H9 (cell line): ENCODE measurements around the gene RAP1B. TPM values are rescaled to one million over a fixed set of nuclear protein-coding genes. Genes with fewer than 3 reads are reported as not detected.

Experiments used
- DNase-seq: peaks from one replicate; pipeline ENCODE4 v3.0.0-alpha.2; 2017
- H2AFZ ChIP-seq: one replicate; pipeline ENCODE4 v1.6.1; 2013; ENCODE audit warnings: mild to moderate bottlenecking, low read length, control low read depth, moderate library complexity
- H2AK5ac ChIP-seq: 2 replicates; pipeline ENCODE4 v1.6.1; 2013; ENCODE audit warnings: low read length, control low read depth, mixed read lengths; ENCODE audit not compliant: insufficient read length
- H2BK120ac ChIP-seq: one replicate; pipeline ENCODE4 v1.6.1; 2013; ENCODE audit warnings: low read depth, mild to moderate bottlenecking, low read length, control low read depth, inconsistent platforms; ENCODE audit not compliant: poor library complexity, severe bottlenecking
- H2BK12ac ChIP-seq: 2 replicates; pipeline ENCODE4 v1.6.1; 2013; ENCODE audit warnings: low read length, control low read depth, mixed read lengths, low read depth; ENCODE audit not compliant: insufficient read length
- H2BK15ac ChIP-seq: 2 replicates; pipeline ENCODE4 v1.6.1; 2013; ENCODE audit warnings: low read depth, low read length, control low read depth
- H2BK20ac ChIP-seq: one replicate; pipeline ENCODE4 v1.6.1; 2013; ENCODE audit warnings: low read depth, mild to moderate bottlenecking, low read length, control low read depth, inconsistent platforms; ENCODE audit not compliant: poor library complexity, severe bottlenecking
- H2BK5ac ChIP-seq: 2 replicates; pipeline ENCODE4 v1.6.1; 2013; ENCODE audit warnings: low read length, control low read depth, mixed read lengths; ENCODE audit not compliant: insufficient read length
- H3K14ac ChIP-seq: 2 replicates; pipeline ENCODE4 v1.6.1; 2013; ENCODE audit warnings: low read length, control low read depth; ENCODE audit not compliant: insufficient read depth
- H3K18ac ChIP-seq: 2 replicates; pipeline ENCODE4 v1.6.1; 2013; ENCODE audit warnings: low read depth, mild to moderate bottlenecking, mixed read lengths, low read length, control low read depth; ENCODE audit not compliant: insufficient read length
- H3K23ac ChIP-seq: 2 replicates; pipeline ENCODE4 v1.6.1; 2013; ENCODE audit warnings: low read length, control low read depth, mixed read lengths, low read depth; ENCODE audit not compliant: insufficient read length
- H3K23me2 ChIP-seq: 2 replicates; pipeline ENCODE4 v1.6.1; 2013; ENCODE audit warnings: low read depth, mild to moderate bottlenecking, mixed read lengths, low read length, control low read depth; ENCODE audit not compliant: insufficient read length, poor library complexity, severe bottlenecking
- H3K27ac ChIP-seq: 2 replicates; pipeline ENCODE4 v1.5.1; 2013; ENCODE audit warnings: low read length, control low read depth, mixed read lengths, low read depth; ENCODE audit not compliant: insufficient read length
- H3K27me3 ChIP-seq: 2 replicates; pipeline ENCODE4 v1.6.1; 2013; ENCODE audit warnings: low read length, control low read depth, inconsistent platforms; ENCODE audit not compliant: insufficient read depth
- H3K4ac ChIP-seq: 2 replicates; pipeline ENCODE4 v1.6.1; 2013; ENCODE audit warnings: low read depth, mild to moderate bottlenecking, control low read depth, inconsistent platforms, low read length, moderate library complexity
- H3K4me1 ChIP-seq: 2 replicates; pipeline ENCODE4 v1.6.1; 2013; ENCODE audit warnings: low read length, control low read depth, inconsistent platforms; ENCODE audit not compliant: insufficient read depth
- H3K4me2 ChIP-seq: 2 replicates; pipeline ENCODE4 v1.6.1; 2013; ENCODE audit warnings: low read length, control low read depth, mixed read lengths; ENCODE audit not compliant: insufficient read length, insufficient read depth
- H3K56ac ChIP-seq: 2 replicates; pipeline ENCODE4 v1.6.1; 2013; ENCODE audit warnings: low read depth, mild to moderate bottlenecking, mixed read lengths, low read length, control low read depth; ENCODE audit not compliant: insufficient read length
- H3K79me1 ChIP-seq: 2 replicates; pipeline ENCODE4 v1.6.1; 2013; ENCODE audit warnings: low read depth, mild to moderate bottlenecking, moderate library complexity, low read length, control low read depth, inconsistent platforms; ENCODE audit not compliant: insufficient read depth, poor library complexity, severe bottlenecking
- H3K79me2 ChIP-seq: 2 replicates; pipeline ENCODE4 v1.6.1; 2013; ENCODE audit warnings: low read length, control low read depth, inconsistent platforms; ENCODE audit not compliant: insufficient read depth
- H3K9ac ChIP-seq: 2 replicates; pipeline ENCODE4 v1.6.1; 2013; ENCODE audit warnings: low read length, control low read depth, mixed read lengths; ENCODE audit not compliant: insufficient read length; ENCODE audit errors: extremely low read depth
- H3K9me3 ChIP-seq: one replicate; pipeline ENCODE4 v1.6.1; 2013; ENCODE audit warnings: low read depth, low read length, inconsistent platforms; ENCODE audit not compliant: control insufficient read depth
- H3T11ph ChIP-seq: one replicate; pipeline ENCODE4 v1.6.1; 2013; ENCODE audit warnings: mild to moderate bottlenecking, low read length, control low read depth, inconsistent platforms
- H4K20me1 ChIP-seq: one replicate; pipeline ENCODE4 v1.6.1; 2013; ENCODE audit not compliant: control insufficient read depth, insufficient read length, insufficient read depth
- H4K5ac ChIP-seq: 2 replicates; pipeline ENCODE4 v1.6.1; 2013; ENCODE audit warnings: low read depth, mild to moderate bottlenecking, mixed read lengths, low read length, control low read depth; ENCODE audit not compliant: insufficient read length
- H4K8ac ChIP-seq: replicated peaks from 2 replicates; pipeline ENCODE4 v1.6.1; 2013; ENCODE audit warnings: low read length, control low read depth, mixed read lengths, low read depth; ENCODE audit not compliant: insufficient read length
- H4K91ac ChIP-seq: 2 replicates; pipeline ENCODE4 v1.6.1; 2013; ENCODE audit warnings: low read depth, mild to moderate bottlenecking, moderate library complexity, mixed read lengths, low read length, control low read depth; ENCODE audit not compliant: insufficient read length
- H3K27ac Mint-ChIP-seq, 3 experiments: 2 replicates in 2 of 3; 3 replicates in 1 of 3; pipeline ENCODE4 v1.8.0; 2020 to 2021; ENCODE audit warnings: mixed read lengths in 3 of 3, mild to moderate bottlenecking in 1 of 3, moderate library complexity in 1 of 3
- H3K27me3 Mint-ChIP-seq: 2 replicates; pipeline ENCODE4 v1.8.0; 2021; ENCODE audit warnings: low read depth, mild to moderate bottlenecking, moderate library complexity, mixed read lengths
- H3K36me3 Mint-ChIP-seq, 3 experiments: 2 replicates in 2 of 3; 3 replicates in 1 of 3; pipeline ENCODE4 v1.8.0; 2020 to 2021; ENCODE audit warnings: low read depth in 3 of 3, mixed read lengths in 3 of 3; ENCODE audit not compliant: insufficient read depth in 1 of 3
- H3K4me1 Mint-ChIP-seq, 2 experiments: 2 replicates each; pipeline ENCODE4 v1.8.0; 2020; ENCODE audit warnings: mixed read lengths in 2 of 2
- H3K4me3 Mint-ChIP-seq, 2 experiments: 2 replicates in 1 of 2; 3 replicates in 1 of 2; pipeline ENCODE4 v1.8.0; 2020 to 2021; ENCODE audit warnings: mild to moderate bottlenecking in 2 of 2, mixed read lengths in 2 of 2, moderate library complexity in 1 of 2
- H3K9me3 Mint-ChIP-seq, 2 experiments: 2 replicates in 1 of 2; 3 replicates in 1 of 2; pipeline ENCODE4 v1.8.0; 2020; ENCODE audit warnings: mild to moderate bottlenecking in 2 of 2, mixed read lengths in 2 of 2, moderate library complexity in 1 of 2
- WGBS: extraction: QIAGEN DNeasy Blood & Tissue Kit; methylation state at CpG from one replicate; pipeline ENCODE4 v1.1.7; 2013; ENCODE audit warnings: missing lambda C conversion rate, low lambda C conversion rate, mixed read lengths; ENCODE audit not compliant: insufficient read length; ENCODE audit errors: extremely low coverage; 5-methylcytosine and 5-hydroxymethylcytosine counted together
- total RNA-seq: library from RNA; stranded (reverse); gene quantifications from 2 replicates; pipeline ENCODE4 v1.2.1, GENCODE V29; 2021
- TF ChIP-seq, protein P1 (sequence below): fragments of 200-600 bp; sonication (generic); conservative IDR thresholded peaks from 3 replicates; pipeline ENCODE4 v1.8.0; 2021; ENCODE audit warnings: antibody characterized with exemption, mild to moderate bottlenecking

The RAP1B gene
- total RNA-seq, 1 experiment from 2014 or later = 97.7 TPM

- no peak for DNase-seq
These were observed 715 bp upstream of the RAP1B start for GRCh38 chr12:68609998-68610369.

More at GRCh38 chr12:68609998-68610369, 715 bp upstream of the RAP1B start:
- H3K79me2 ChIP-seq = peaks cover 31% of the 10 kb centered on the region; the same call in 1 of the 2 replicates
- H2BK5ac ChIP-seq = no peak overlapping the region
- H2AFZ ChIP-seq = no peak overlapping the region
- H2BK20ac ChIP-seq = no peak overlapping the region
- peak overlapping the region; percentile 42; the same call in 1 of the 2 replicates for H3K14ac ChIP-seq
- no peaks in the 10 kb centered on the region for H3K9me3 ChIP-seq
- H3K79me1 ChIP-seq = peaks cover 6% of the 10 kb centered on the region
- no peak overlapping the region for H4K8ac ChIP-seq
- H2BK120ac ChIP-seq = no peak overlapping the region
- peak overlapping the region; percentile 98 to 99 (median 99); a peak in 6 of 7 replicates for H3K27ac Mint-ChIP-seq
- peak overlapping the region; percentile 86 to 90 for H3K4me3 Mint-ChIP-seq
- no peak overlapping the region for H4K91ac ChIP-seq
- H2BK12ac ChIP-seq = no peak overlapping the region
- no peaks in the 10 kb centered on the region; a peak in 2 of 5 replicates for H3K9me3 Mint-ChIP-seq
- H3K27ac ChIP-seq = no peak overlapping the region
- H3K23me2 ChIP-seq = no peaks in the 10 kb centered on the region
- peak overlapping the region; percentile 3 for H3K9ac ChIP-seq
- H3K4me2 ChIP-seq = peak overlapping the region; percentile 34
- no peak overlapping the region for H3T11ph ChIP-seq
- no peak overlapping the region for H3K56ac ChIP-seq
- H2BK15ac ChIP-seq = no peak overlapping the region
- H3K27me3 Mint-ChIP-seq = no peaks in the 10 kb centered on the region
- no peak overlapping the region for H4K5ac ChIP-seq
- no peaks in the 10 kb centered on the region; the same call in 1 of the 2 replicates for H3K4me1 ChIP-seq
- H3K23ac ChIP-seq = no peak overlapping the region
- no peak overlapping the region for H3K18ac ChIP-seq
- H3K4ac ChIP-seq = no peak overlapping the region
- H3K36me3 Mint-ChIP-seq = peaks cover under 1 to 7% (median 4%) of the 10 kb centered on the region in 3 experiments; a peak in 5 of 7 replicates
- WGBS = no CpG with 5 or more reads among the region's 11 CpGs
- H3K27me3 ChIP-seq = no peaks in the 10 kb centered on the region
- no peaks in the 10 kb centered on the region for H4K20me1 ChIP-seq
- TF ChIP-seq, protein P1, sequence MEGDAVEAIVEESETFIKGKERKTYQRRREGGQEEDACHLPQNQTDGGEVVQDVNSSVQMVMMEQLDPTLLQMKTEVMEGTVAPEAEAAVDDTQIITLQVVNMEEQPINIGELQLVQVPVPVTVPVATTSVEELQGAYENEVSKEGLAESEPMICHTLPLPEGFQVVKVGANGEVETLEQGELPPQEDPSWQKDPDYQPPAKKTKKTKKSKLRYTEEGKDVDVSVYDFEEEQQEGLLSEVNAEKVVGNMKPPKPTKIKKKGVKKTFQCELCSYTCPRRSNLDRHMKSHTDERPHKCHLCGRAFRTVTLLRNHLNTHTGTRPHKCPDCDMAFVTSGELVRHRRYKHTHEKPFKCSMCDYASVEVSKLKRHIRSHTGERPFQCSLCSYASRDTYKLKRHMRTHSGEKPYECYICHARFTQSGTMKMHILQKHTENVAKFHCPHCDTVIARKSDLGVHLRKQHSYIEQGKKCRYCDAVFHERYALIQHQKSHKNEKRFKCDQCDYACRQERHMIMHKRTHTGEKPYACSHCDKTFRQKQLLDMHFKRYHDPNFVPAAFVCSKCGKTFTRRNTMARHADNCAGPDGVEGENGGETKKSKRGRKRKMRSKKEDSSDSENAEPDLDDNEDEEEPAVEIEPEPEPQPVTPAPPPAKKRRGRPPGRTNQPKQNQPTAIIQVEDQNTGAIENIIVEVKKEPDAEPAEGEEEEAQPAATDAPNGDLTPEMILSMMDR = no peak
- H3K4me1 Mint-ChIP-seq = peaks cover 41 to 43% of the 10 kb centered on the region in 2 experiments
- no peak overlapping the region for H2AK5ac ChIP-seq
